K562 (cell line): ENCODE measurements around the gene SAXO1. TPM values are rescaled to one million over a fixed set of nuclear protein-coding genes. Genes with fewer than 3 reads are reported as not detected.

Experiments
- AFF4 ChIP-seq: sonication (generic); formaldehyde crosslinking; IDR thresholded peaks from 2 replicates; pipeline ENCODE4 v1.8.0; 2023; ENCODE audit warnings: mild to moderate bottlenecking, missing genetic modification reagents
- CREB5 ChIP-seq: fragments of 250-450 bp; sonication (Bioruptor Pico); IDR thresholded peaks from 2 replicates; pipeline ENCODE4 v1.5.0; 2020; ENCODE audit warnings: mild to moderate bottlenecking
- HMGXB4 ChIP-seq: sonication (generic); formaldehyde crosslinking; IDR thresholded peaks from 2 replicates; pipeline ENCODE4 v1.8.1; 2023; ENCODE audit warnings: mild to moderate bottlenecking, missing genetic modification reagents
- MAFG ChIP-seq: fragments of 450-650 bp; conservative IDR thresholded peaks from 2 replicates; pipeline ENCODE4 v1.6.1; 2016; ENCODE audit warnings: missing genetic modification characterization, missing compliant biosample characterization
- NRF1 ChIP-seq, 2 experiments: fragments of 450-650 bp; IDR thresholded peaks in 1 of 2; conservative IDR thresholded peaks in 1 of 2; 2 replicates each; pipeline ENCODE4 v1.6.1; 2014; ENCODE audit warnings: mild to moderate bottlenecking in 2 of 2
- TGIF2 ChIP-seq: sonication (generic); formaldehyde crosslinking; IDR thresholded peaks from 2 replicates; pipeline ENCODE4 v1.8.1; 2022; ENCODE audit warnings: mild to moderate bottlenecking, missing genetic modification reagents, moderate library complexity
- polyA plus RNA-seq, 8 experiments: library from polyadenylated mRNA; depleted of rRNA in 4 of 8; stranded (reverse) in 5 of 8; unstranded in 3 of 8; fragments of >200 nt; fragmentation: Nextera tagmentation in 2 of 8; fragmentation: Illumina TruSeq in 1 of 8; extraction: Ambion mirVana in 2 of 8; extraction: Trizol in 1 of 8; gene quantifications; 2 replicates each; pipeline versions ENCODE4 v1.2.1 to v1.2.3, GENCODE V29; 2011 to 2014; ENCODE audit warnings: inconsistent platforms in 1 of 8, missing spikeins in 1 of 8
- total RNA-seq, 7 experiments: library from RNA; depleted of rRNA in 6 of 7; stranded (reverse); fragments of >200 nt in 6 of 7; fragmentation: Illumina TruSeq in 2 of 7; extraction: Trizol in 2 of 7; gene quantifications; 2 replicates each; pipeline versions ENCODE4 v1.2.1 to v1.2.3, GENCODE V29; 2011 to 2021; ENCODE audit warnings: low replicate concordance in 1 of 7

Gene SAXO1
- total and polyA plus RNA-seq, 9 of the 15 experiments (the other 6 are each of a cell fraction or from before 2014, with no cell fraction given): 0.04 TPM; not detected in 8

- TF ChIP-seq CREB5 (no peak), MAFG (tag) (no peak), TGIF2 (CRISPR knock-in tag) (no peak), AFF4 (CRISPR knock-in tag) (no peak), NRF1 (conservative IDR thresholded peaks at IDR 0.05 in 1 of 2, IDR thresholded peaks at IDR 0.05 in 1 of 2) (no peak), HMGXB4 (CRISPR knock-in tag) (no peak)
- TF ChIP-seq, all 486 proteins: peak for 0
Observed at GRCh38 chr9:19022206-19022605, 10.8 kb downstream of the SAXO1 start (continued).
